Mucosa of rectum (tissue), 2 donors: ENCODE data around the gene DOCK1.

Experiments used
- H3K27ac ChIP-seq, 2 donors: one replicate each; pipeline ENCODE4 v1.7.0; 2013; ENCODE audit warnings: inconsistent platforms in 2 of 2, low read depth in 2 of 2, low read length in 2 of 2
- H3K27me3 ChIP-seq, 2 donors: one replicate each; pipeline ENCODE4 v1.7.0; 2013; ENCODE audit warnings: low read length in 2 of 2; ENCODE audit not compliant: control insufficient read depth in 2 of 2, insufficient read depth in 2 of 2
- H3K36me3 ChIP-seq, 2 donors: one replicate each; pipeline ENCODE4 v1.7.0; 2013; ENCODE audit warnings: low read length in 2 of 2; ENCODE audit not compliant: control insufficient read depth in 2 of 2, insufficient read depth in 2 of 2
- H3K4me1 ChIP-seq, 2 donors: one replicate each; pipeline ENCODE4 v1.7.0; 2013; ENCODE audit warnings: low read length in 2 of 2, mild to moderate bottlenecking in 1 of 2; ENCODE audit not compliant: control insufficient read depth in 2 of 2, insufficient read depth in 2 of 2
- H3K4me3 ChIP-seq, 2 donors: one replicate each; pipeline ENCODE4 v1.7.0; 2013; ENCODE audit warnings: low read length in 2 of 2
- H3K9ac ChIP-seq, 2 donors: one replicate each; pipeline ENCODE4 v1.7.0; 2013; ENCODE audit warnings: low read length in 2 of 2, low read depth in 1 of 2, mild to moderate bottlenecking in 1 of 2
- H3K9me3 ChIP-seq, 2 donors: one replicate each; pipeline ENCODE4 v1.7.0; 2013; ENCODE audit warnings: low read length in 2 of 2; ENCODE audit not compliant: control insufficient read depth in 2 of 2
- donor health status: healthy.
- donor health status: Normal muscosa, but diverticular disease.

The DOCK1 gene

GRCh38 chr10:127133672-127134500 lies 228.7 kb downstream of the DOCK1 start:
- no peak overlapping the region for H3K9ac ChIP-seq
- no peak overlapping the region for H3K27ac ChIP-seq
- H3K4me3 ChIP-seq, result no peak overlapping the region
- no peaks in the 10 kb centered on the region for H3K4me1 ChIP-seq
- H3K36me3 ChIP-seq, result peaks cover 15 to 19% of the 10 kb centered on the region in 2 donors
- no peaks in the 10 kb centered on the region for H3K27me3 ChIP-seq
- no peaks in the 10 kb centered on the region for H3K9me3 ChIP-seq

GRCh38 chr10:127135844-127136577 lies 230.8 kb downstream of the DOCK1 start:
- Histone ChIP-seq H3K36me3 (peaks cover 3 to 11% of the 10 kb centered on the region in 2 donors), H3K27ac (no peak overlapping the region), H3K9me3 (no peaks in the 10 kb centered on the region), H3K4me3 (no peak overlapping the region), H3K4me1 (no peaks in the 10 kb centered on the region), H3K9ac (no peak overlapping the region), H3K27me3 (no peaks in the 10 kb centered on the region)

GRCh38 chr10:127137391-127137790 lies 232.2 kb downstream of the DOCK1 start:
- Histone ChIP-seq H3K27me3 (no peaks in the 10 kb centered on the region), H3K27ac (no peak overlapping the region), H3K9me3 (no peaks in the 10 kb centered on the region), H3K4me3 (no peak overlapping the region), H3K9ac (no peak overlapping the region), H3K4me1 (no peaks in the 10 kb centered on the region), H3K36me3 (peaks cover 3 to 9% of the 10 kb centered on the region in 2 donors)

- H3K27ac ChIP-seq, result no peak overlapping the region
- H3K36me3 ChIP-seq, result peaks cover 0 to 5% of the 10 kb centered on the region in 2 donors
- H3K4me1 ChIP-seq, result no peaks in the 10 kb centered on the region
- H3K27me3 ChIP-seq, result no peaks in the 10 kb centered on the region
- H3K9me3 ChIP-seq, result no peaks in the 10 kb centered on the region
- H3K4me3 ChIP-seq, result no peak overlapping the region
- H3K9ac ChIP-seq, result no peak overlapping the region
Measured at GRCh38 chr10:127142136-127142535, 236.9 kb downstream of the DOCK1 start.

- H3K4me1 ChIP-seq, result no peaks in the 10 kb centered on the region
- H3K27ac ChIP-seq, result no peak overlapping the region
- H3K4me3 ChIP-seq, result no peak overlapping the region
- H3K36me3 ChIP-seq, result peaks cover 0 to 5% of the 10 kb centered on the region in 2 donors
- H3K9me3 ChIP-seq, result no peaks in the 10 kb centered on the region
- no peak overlapping the region for H3K9ac ChIP-seq
- H3K27me3 ChIP-seq, result no peaks in the 10 kb centered on the region
Measured at GRCh38 chr10:127142856-127143255, 237.6 kb downstream of the DOCK1 start.

- no peak overlapping the region for H3K4me3 ChIP-seq
- H3K27ac ChIP-seq, result no peak overlapping the region
- no peak overlapping the region for H3K9ac ChIP-seq
- H3K9me3 ChIP-seq, result no peaks in the 10 kb centered on the region
- peaks cover 0 to 3% of the 10 kb centered on the region in 2 donors for H3K36me3 ChIP-seq
- no peaks in the 10 kb centered on the region for H3K27me3 ChIP-seq
- no peaks in the 10 kb centered on the region for H3K4me1 ChIP-seq
Measured at GRCh38 chr10:127145173-127145572, 239.9 kb downstream of the DOCK1 start.

GRCh38 chr10:127146661-127147060 lies 241.4 kb downstream of the DOCK1 start:
- Histone ChIP-seq H3K27ac (no peak overlapping the region), H3K36me3 (no peaks in the 10 kb centered on the region), H3K4me1 (no peaks in the 10 kb centered on the region), H3K27me3 (no peaks in the 10 kb centered on the region), H3K9me3 (no peaks in the 10 kb centered on the region), H3K9ac (no peak overlapping the region), H3K4me3 (no peak overlapping the region)

- no peaks in the 10 kb centered on the region for H3K27me3 ChIP-seq
- no peak overlapping the region for H3K4me3 ChIP-seq
- H3K9me3 ChIP-seq, result no peaks in the 10 kb centered on the region
- H3K36me3 ChIP-seq, result no peaks in the 10 kb centered on the region
- H3K4me1 ChIP-seq, result no peaks in the 10 kb centered on the region
- H3K27ac ChIP-seq, result no peak overlapping the region
- H3K9ac ChIP-seq, result no peak overlapping the region
Measured at GRCh38 chr10:127148066-127148932, 243.1 kb downstream of the DOCK1 start.

GRCh38 chr10:127148933-127149220 lies 243.6 kb downstream of the DOCK1 start:
- H3K4me1 ChIP-seq, result no peaks in the 10 kb centered on the region
- H3K36me3 ChIP-seq, result no peaks in the 10 kb centered on the region
- no peaks in the 10 kb centered on the region for H3K27me3 ChIP-seq
- H3K4me3 ChIP-seq, result no peak overlapping the region
- H3K27ac ChIP-seq, result no peak overlapping the region
- H3K9ac ChIP-seq, result no peak overlapping the region
- no peaks in the 10 kb centered on the region for H3K9me3 ChIP-seq
